ENCODE results near the gene POLD2.

GRCh38 chr7:44067064-44067951, 56.0 kb downstream of the POLD2 start:
- TF ChIP-seq CTCF (IDR thresholded peaks at IDR 0.05; ENCODE audit: low read depth, low read length, poor library complexity, severe bottlenecking) (no peak), EZH2phosphoT487 (IDR thresholded peaks at IDR 0.05; ENCODE audit: borderline replicate concordance, low read length) (no peak)

All from DOHH2 (cell line).